GM12892 (cell line): ENCODE measurements around the gene KRTAP5-11.
"Not testable (repeated sequence)": the region's sequence is repeated elsewhere in the genome, so short reads cannot be mapped to it uniquely, and the experiment has no call there.

Experiments used
- POLR2A ChIP-seq: IDR thresholded peaks from 2 replicates; pipeline ENCODE4 v1.6.1; 2011; ENCODE audit warnings: low read depth, low read length, control low read depth
- TAF1 ChIP-seq: IDR thresholded peaks from 2 replicates; pipeline ENCODE4 v1.6.1; 2011; ENCODE audit warnings: low read depth, mild to moderate bottlenecking, control low read depth, low read length, borderline replicate concordance

GRCh38 chr11:71603221-71603620 lies 20.5 kb upstream of the KRTAP5-11 start:
- not testable (repeated sequence) for TF ChIP-seq TAF1, POLR2A
